ENCODE measurements around the gene NFIL3.

The NFIL3 gene

DNA sequence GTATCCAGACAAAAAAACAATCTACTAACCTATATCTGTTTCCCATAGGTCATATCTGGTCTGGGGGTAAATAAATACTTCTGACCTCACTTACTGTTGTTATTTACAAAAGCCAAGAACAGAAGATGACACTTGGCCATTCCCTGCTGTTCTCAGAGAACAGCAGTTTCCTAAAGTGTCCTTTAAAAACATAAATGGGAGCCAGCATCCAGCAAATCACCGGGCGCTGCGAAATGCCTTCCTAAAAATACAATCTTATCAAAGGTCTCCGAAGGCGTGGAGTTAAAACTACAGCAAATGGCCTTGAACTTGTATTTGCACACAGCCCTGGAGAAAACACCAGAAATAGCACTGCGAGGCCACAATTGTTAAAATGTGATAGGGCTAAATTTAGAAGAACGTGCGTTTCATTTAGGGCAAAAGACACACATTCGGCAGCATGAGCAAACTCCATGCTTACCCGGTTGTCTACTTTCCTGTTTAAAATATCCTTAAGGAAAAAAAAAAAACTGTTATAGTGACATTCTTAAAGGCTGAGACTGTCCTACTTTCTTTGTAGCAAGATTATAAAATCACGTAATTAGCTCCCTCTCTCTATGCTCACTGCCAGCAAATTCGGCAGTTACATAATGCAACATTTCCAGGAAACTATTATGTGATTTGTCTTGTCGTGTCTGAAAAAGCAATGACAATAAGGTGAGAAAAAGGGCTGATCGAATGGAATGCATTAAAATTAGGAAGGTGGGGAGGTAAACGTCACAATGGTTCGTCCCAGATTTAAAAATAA lies 1.5 kb downstream of the NFIL3 start:
- peak; percentile 7 for DNase-seq (ENCODE audit: low spot score)

DNA sequence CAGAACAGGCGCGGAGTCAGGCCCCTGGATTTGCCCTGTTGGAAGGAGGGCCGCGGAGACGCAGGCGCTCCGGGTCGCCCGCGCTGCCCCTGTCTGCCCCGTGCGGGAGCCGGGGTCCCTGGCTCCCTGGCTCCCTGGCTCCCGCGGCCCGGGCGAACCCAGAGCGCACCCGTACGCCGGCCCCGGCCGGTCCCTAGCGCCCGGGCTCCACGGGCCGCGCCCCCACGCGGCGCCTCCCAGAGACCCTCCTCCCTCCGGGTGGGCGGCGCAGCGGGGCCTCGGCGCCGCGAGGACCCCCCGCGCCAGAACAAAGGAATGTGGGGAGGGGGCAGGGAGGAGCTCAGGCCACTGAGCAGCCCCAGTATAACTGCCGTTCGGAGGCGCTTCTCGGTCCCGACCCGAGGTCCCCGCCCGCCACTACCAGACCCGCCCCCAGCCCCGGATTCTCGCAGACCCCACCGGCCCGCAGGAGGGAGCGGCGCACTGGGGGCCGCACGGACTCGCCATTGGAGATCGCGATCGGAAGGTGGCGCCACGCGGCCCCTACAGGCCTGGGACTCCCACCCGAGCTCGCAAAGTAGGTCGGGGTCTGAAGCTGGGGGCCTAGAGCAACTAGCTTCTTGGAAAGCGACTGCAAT lies 2.4 kb downstream of the NFIL3 start:
- DNase-seq (ENCODE audit: low spot score) = no peak

DNA sequence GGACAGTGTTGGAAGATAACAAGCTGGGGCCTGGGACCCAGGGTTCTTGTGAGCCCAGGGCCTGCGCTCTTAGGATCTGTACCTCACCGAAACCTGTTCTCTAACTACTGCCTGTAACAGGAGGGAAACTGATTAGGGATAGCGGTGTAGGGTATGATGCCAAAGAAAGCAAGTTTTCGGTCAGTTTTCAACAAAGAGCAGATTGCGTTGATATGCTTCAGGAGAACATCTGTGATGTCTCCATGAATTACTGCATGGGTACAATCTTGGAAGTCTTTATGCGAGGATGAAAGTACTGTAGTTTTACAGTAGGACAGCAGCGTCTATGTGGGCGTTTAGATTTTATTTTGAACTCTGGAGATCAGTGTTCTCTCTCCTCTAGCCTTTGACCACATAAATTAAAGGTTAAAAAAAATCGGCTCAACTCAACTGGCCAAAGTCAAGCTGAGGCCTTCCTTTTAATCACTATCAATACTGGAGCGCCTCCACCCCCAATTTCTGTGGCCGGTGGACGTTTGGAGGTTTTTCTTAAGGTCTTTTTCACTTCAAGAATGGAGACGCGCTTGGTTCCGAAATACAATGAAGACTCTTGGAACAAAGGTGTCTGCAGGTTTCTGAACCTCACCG lies 3.0 kb downstream of the NFIL3 start:
- DNase-seq (ENCODE audit: low spot score) = no peak

- peak; percentile 63 for DNase-seq (ENCODE audit: low spot score)
These were observed 4.1 kb downstream of the NFIL3 start for GRCh38 chr9:91419222-91420191.

DNA sequence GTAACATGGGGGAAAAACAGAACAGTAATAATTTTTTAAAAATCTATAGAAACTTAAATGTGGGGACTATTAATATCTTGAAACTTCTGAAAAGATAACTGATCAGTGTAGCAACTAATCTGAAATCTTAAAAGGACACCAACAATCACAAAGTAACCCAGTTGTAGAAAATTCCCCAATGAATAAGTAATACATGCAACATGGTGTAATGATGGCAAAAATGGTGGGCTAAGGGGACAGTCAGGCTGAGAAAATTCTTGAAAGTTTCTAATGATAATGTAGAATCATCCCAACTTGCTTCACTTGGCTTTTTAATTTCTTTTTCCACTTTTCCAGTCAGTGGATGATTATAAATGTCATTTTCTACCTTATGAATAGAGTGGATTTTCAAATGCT lies 5.4 kb downstream of the NFIL3 start:
- DNase-seq (ENCODE audit: low spot score) = no peak

- no peak for DNase-seq (ENCODE audit: low spot score)
These were observed 5.9 kb downstream of the NFIL3 start for GRCh38 chr9:91417602-91418214.

- no peak for DNase-seq (ENCODE audit: low spot score)
These were observed 7.4 kb downstream of the NFIL3 start for GRCh38 chr9:91416096-91416712.

DNA sequence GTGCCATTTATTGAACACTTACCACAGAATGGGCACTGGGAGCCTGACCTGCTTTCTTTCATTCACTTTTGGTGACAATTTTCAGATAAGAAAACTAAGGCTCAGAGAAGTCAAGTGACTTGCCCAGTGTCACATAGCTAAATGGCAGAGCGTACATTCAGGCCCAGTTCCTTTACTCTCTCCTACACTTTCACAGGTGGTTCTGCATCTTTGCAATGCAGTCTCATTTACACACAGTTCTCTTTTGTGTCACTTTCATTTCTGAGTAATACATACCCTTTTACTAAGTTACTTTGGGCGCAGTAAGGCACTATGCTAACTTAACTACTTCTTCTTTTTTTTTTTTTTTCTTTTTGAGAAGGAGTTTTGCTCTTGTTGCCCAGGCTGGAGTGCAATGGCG lies 8.3 kb downstream of the NFIL3 start:
- DNase-seq (ENCODE audit: low spot score) = no peak

DNA sequence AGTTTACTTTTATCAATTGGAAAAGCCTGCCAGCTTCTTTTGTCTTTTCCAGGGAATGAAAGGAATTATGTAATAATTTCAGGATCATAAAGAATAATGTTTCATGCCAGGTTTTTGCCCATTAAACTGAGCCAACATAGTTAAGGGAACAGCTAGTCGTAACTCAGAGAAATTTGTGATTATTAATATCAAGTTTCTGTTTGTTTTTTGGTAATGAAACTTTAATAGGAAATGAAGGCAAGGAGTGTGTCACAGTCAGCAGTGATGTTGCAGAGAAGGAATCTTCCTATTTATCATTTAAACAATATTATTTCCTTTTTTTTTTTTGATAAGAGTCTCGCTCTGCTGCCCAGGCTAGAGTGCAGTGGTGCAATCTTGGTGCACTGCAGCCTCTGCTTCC lies 10.7 kb downstream of the NFIL3 start:
- no peak for DNase-seq (ENCODE audit: low spot score)

DNA sequence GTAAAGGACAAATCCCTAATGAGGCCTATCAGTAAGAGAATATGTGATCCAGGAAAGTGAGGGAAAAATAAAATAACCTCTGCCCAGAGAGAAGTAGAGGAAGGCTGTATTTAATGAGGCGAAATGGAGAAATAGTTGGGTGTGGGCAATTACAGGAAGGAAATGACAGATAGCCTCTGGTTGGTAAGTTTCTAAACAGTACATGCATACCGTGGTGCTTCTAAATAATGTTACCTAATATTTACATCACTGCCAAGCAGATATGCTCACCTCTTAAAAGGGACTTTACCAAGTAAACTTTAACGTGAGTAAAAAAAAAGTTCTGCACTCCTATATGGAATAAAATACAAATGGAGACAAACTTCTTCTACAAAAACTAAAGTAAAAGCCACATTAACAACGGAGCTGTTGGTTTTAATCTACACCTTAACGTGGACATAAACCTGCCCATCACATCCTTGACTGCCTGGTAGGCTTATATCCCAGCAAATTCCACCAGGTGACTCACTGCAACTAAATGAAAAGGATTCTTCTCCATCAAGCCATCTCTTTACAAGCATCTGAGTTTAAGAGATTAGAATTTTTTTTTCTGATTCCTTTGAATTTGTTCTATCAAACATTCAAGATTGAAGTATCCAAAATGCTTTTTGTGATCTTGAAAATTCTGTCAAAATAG lies 12.4 kb downstream of the NFIL3 start:
- no peak for DNase-seq (ENCODE audit: low spot score)

GRCh38 chr9:91410161-91410560 lies 13.5 kb downstream of the NFIL3 start:
- no peak for DNase-seq (ENCODE audit: low spot score)

DNA sequence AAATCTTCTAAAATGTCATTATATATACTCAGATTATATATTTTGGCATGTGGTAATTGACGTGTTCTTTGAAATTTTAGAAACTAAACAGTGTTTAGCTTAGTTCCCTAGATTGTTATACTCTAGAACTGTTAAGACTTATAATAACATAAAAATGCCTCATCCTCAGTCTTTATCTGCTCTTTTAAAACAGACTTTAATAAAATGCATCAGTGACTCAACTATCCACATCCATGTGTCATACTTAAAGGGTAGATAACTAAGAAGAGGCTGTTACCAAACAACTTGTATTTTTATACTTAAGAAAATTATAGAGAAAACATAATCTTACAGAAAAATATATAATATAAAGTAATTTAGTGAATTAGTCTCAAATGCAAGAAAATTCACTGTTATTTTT lies 15.2 kb downstream of the NFIL3 start:
- no peak for DNase-seq (ENCODE audit: low spot score)

GRCh38 chr9:91407580-91408318 lies 15.9 kb downstream of the NFIL3 start:
- DNase-seq (ENCODE audit: low spot score) = no peak

DNA sequence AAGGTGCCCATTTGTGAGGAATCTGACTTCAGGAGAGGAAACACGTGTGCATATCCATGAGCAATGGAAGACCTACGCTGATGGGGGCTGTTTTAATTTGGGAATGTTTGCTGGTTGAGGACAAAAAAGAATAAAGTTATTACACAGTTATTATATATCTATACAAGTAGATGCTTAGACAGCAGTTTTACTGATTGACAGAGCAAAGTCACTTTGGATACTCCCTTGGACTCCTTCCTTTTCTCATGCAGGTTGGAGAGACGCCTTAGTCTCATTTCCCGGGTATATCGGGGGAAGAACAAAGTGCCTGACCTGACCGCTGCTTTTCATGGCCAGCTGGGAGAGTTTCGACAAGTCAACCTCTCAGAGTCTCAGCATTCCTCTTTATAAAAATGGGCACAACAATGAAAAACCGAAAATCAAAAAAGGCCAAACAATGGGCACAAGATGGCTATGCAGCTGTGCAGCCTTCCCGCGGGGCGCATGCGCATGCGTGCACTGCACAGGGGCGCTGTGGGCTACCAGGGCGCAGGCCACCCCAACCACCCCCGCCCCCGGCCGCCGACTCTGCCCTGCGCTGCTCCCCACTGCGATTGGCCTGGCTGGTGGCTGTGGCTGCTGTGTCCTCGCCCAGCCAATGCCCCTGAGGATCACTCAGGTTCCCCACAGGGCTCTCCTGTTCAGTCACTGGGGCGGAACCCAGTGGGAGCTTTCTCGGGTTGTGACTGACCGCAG lies 18.1 kb downstream of the NFIL3 start:
- no peak for DNase-seq (ENCODE audit: low spot score)

DNA sequence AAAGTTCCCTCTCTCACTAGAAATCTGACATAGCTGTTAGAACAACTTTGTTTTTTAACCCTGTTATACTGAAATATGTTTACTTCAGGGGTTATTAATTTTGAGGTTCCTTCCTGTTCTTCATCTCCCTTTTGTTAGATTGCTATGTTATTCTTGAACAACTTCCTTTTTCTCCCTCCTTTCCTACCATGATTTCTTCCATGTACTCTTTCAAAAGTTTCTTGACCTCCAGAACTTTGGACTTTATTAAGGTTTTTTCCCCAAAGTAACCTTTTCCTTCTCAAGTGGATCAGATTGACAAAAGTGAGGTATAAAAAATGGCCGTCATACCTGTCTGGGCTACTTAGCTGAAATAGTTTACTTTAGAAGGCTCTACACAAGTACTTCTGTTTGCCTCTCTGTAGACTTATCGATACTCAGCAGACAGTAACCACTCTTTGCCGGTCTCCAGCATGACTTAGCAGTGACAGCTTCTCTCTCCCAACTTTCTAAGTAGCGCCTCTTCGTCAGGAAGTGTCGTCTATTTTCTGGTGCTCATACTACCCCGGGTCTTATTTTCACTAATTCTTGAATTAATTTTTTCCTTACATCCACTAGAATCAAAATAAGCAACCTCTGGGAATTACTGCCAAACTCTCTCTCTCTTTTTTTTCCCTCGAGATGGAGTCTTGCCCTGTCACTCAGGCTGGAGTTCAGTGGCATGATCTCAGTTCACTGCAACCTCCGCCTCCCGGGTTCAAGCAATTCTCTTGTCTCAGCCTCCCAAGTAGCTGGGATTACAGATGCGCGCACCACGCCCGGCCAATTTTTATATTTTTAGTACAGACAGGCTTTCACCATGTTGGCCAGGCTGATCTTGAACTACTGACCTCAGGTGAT lies 19.7 kb downstream of the NFIL3 start:
- DNase-seq (ENCODE audit: low spot score) = no peak

- no peak for DNase-seq (ENCODE audit: low spot score)
These were observed 24.7 kb downstream of the NFIL3 start for GRCh38 chr9:91398926-91399325.

GRCh38 chr9:91395553-91396471 lies 27.8 kb downstream of the NFIL3 start:
- no peak for DNase-seq (ENCODE audit: low spot score)

All from SW480 (cell line).